ENCODE results near the gene MED13. TPM values are rescaled to one million over a fixed set of nuclear protein-coding genes. Genes with fewer than 3 reads are reported as not detected.
"Not testable (repeated sequence)": the region's sequence is repeated elsewhere in the genome, so short reads cannot be mapped to it uniquely, and the experiment has no call there.

MED13 gene
- total RNA-seq, 2 donors from 2014 or later = 37.4 to 41.5 TPM

DNA sequence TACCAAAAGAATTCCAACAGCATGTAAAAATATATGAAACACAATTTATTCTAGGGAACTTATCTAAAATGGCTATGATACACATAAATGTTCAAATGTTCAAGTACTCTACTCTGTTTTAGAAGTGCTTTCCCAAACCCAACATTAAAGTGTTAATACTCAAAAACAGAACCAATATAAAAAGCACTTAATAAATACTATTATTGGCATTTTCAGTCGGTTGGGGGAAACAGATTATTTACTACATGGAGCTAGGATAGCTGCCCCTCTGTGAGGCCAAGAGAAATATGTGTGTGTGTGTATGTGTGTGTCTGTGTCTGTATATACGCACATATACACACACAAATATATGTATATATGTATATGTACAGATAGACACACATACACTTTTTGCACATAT lies 169.7 kb downstream of the MED13 start:
- Histone ChIP-seq H3K27me3 (no peaks in the 10 kb centered on the region), H3K4me1 (no peaks in the 10 kb centered on the region), H3K9me3 (no peaks in the 10 kb centered on the region), H3K4me3 (no peak overlapping the region), H3K27ac (no peak overlapping the region), H3K36me3 (replicated peaks in 1 of 2; ENCODE audit: insufficient read depth in 1 of 2, low read depth in 2 of 2) (no peaks in the 10 kb centered on the region)
- TF ChIP-seq, protein P1, sequence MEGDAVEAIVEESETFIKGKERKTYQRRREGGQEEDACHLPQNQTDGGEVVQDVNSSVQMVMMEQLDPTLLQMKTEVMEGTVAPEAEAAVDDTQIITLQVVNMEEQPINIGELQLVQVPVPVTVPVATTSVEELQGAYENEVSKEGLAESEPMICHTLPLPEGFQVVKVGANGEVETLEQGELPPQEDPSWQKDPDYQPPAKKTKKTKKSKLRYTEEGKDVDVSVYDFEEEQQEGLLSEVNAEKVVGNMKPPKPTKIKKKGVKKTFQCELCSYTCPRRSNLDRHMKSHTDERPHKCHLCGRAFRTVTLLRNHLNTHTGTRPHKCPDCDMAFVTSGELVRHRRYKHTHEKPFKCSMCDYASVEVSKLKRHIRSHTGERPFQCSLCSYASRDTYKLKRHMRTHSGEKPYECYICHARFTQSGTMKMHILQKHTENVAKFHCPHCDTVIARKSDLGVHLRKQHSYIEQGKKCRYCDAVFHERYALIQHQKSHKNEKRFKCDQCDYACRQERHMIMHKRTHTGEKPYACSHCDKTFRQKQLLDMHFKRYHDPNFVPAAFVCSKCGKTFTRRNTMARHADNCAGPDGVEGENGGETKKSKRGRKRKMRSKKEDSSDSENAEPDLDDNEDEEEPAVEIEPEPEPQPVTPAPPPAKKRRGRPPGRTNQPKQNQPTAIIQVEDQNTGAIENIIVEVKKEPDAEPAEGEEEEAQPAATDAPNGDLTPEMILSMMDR (IDR thresholded peaks at IDR 0.05) = no peak
- TF ChIP-seq POLR2A (IDR thresholded peaks at IDR 0.05) = no peak
- DNase-seq (no peak), ATAC-seq (no peak)
- 22 to 30% methylated on average over 2 of the region's 2 CpGs for WGBS, 2 donors
- intact Hi-C loops (cut with DNase I) = no loop called here

DNA sequence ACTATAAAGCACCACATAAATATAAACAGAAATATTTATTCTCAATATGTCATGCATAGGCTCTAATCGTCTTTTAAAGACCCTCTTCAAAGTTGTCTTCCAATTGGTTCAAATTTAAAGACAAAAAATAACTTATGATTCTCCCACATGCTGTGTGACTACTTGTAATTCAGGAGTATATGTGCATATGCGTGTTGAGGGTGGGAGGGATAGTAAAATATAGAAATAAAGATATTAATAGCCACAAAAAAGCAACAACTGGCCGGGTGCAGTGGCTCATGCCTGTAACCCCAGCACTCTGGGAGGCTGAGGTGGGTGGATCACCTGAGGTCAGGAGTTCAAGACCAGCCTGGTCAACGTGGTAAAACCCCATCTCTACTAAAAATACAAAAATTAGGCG lies 170.8 kb downstream of the MED13 start:
- DNase-seq; H3K27ac ChIP-seq; H3K9me3 ChIP-seq; intact Hi-C loops (cut with DNase I); ATAC-seq; H3K4me3 ChIP-seq; H3K36me3 ChIP-seq (replicated peaks in 1 of 2; ENCODE audit: insufficient read depth in 1 of 2, low read depth in 2 of 2); H3K4me1 ChIP-seq; H3K27me3 ChIP-seq: not testable (repeated sequence)
- 78 to 81% methylated on average over 5 of the region's 5 CpGs for WGBS, 2 donors

Other genes with a start within 250 kb of the MED13 start
- under 1 TPM; under 0.01 to 0.33 TPM for gene BRIP1, start 201.8 kb downstream of the MED13 start, total RNA-seq
- 10 to 100 TPM in 1 of 2 donors, 1 to 10 TPM in 1; 3.6 to 13.2 TPM for gene INTS2, start 137.3 kb downstream of the MED13 start, total RNA-seq